GM12892 (cell line): Measurements from ENCODE around the gene PODN.

Experiments
- POLR2AphosphoS5 ChIP-seq: IDR thresholded peaks from 2 replicates; pipeline ENCODE4 v1.6.1; 2011; ENCODE audit warnings: low read depth, low read length, control low read depth
- TAF1 ChIP-seq: IDR thresholded peaks from 2 replicates; pipeline ENCODE4 v1.6.1; 2011; ENCODE audit warnings: low read depth, mild to moderate bottlenecking, control low read depth, low read length, borderline replicate concordance

DNA sequence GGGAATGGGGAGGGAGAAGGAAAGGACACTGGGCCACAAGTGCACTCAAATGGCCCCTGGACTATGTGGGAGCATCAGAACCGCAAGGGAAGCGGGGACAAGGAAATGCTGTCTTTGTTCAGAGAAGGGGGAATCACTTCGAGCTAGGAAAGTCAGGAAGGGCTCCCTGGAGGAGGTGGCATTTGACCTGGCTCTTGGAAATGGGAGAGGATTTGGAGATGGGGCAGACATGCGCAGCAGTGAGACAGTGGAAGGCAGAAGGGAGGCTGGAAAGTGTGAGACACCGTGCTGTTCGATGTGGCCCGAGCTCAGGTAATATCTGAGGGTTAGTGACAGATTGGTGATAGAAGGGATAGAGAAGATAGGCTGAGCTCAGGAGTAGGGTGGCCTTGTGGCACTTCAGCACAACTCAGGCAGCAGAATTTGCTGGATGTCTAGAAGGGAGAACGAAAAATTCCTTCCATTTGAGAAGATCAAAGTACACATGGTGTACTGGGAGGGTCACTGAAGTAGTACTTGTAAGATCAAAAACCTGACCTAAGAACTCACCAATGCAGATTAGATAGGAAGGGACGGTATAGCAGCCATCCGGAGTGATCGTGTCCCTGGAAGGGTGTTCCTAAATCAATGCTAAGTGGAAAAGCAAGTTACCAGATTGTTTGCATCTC is 55.1 kb downstream of the PODN start:
- TF ChIP-seq TAF1 (no peak), POLR2AphosphoS5 (no peak)
